HG02884 (cell line): Measurements from ENCODE around the gene LRRC75B.
"Not testable (repeated sequence)": the region's sequence is repeated elsewhere in the genome, so short reads cannot be mapped to it uniquely, and the experiment has no call there.

ENCODE experiments used
- ATAC-seq: cut with Tn5 transposase; IDR thresholded peaks from one replicate; pipeline ENCODE4 v1.9.1; 2021; ENCODE audit warnings: mild to moderate bottlenecking, moderate library complexity; ENCODE audit not compliant: unreplicated experiment

The LRRC75B gene

GRCh38 chr22:24602847-24603769 lies 10.2 kb upstream of the LRRC75B start, which contains the start of gene GGT1:
TSS of gene GGT1 (plus strand) at chr22:24603193. CDS start at chr22:24611082, 7,889 bp downstream.
- ATAC-seq = not testable (repeated sequence)

DNA sequence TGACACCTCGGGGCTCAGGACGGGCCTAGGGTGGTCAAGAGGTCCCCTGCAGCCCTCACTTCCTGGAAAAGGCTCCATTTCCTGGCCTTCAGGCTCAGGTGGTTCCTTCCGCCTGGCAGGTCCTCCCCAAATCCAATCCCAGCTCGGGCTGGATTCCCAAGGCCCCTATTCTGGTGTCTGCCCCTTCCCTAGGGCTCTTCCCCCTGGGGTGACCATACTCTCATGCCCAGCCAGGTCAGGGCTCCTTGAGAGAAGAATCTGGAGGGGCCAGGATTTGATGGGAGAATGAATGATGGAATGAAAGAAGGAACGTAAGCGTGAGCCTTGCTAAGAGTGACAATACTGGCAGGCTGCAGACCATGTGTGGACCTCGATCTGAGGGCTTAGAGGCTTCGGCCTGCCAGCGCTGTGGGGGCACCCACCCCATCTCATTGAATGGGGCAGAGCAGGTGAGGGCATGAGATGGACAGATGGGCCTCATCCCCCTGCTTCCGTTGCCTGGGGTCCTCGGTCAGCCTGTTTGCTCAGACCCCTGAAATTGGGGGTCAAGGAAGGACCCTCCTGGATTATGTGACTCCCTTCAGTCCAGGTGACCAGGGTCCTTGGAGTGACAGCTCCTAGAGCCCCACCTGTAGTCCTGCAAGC lies 9.4 kb upstream of the LRRC75B start:
- ATAC-seq = not testable (repeated sequence)

GRCh38 chr22:24601217-24602104 lies 8.6 kb upstream of the LRRC75B start:
- ATAC-seq = no peak

DNA sequence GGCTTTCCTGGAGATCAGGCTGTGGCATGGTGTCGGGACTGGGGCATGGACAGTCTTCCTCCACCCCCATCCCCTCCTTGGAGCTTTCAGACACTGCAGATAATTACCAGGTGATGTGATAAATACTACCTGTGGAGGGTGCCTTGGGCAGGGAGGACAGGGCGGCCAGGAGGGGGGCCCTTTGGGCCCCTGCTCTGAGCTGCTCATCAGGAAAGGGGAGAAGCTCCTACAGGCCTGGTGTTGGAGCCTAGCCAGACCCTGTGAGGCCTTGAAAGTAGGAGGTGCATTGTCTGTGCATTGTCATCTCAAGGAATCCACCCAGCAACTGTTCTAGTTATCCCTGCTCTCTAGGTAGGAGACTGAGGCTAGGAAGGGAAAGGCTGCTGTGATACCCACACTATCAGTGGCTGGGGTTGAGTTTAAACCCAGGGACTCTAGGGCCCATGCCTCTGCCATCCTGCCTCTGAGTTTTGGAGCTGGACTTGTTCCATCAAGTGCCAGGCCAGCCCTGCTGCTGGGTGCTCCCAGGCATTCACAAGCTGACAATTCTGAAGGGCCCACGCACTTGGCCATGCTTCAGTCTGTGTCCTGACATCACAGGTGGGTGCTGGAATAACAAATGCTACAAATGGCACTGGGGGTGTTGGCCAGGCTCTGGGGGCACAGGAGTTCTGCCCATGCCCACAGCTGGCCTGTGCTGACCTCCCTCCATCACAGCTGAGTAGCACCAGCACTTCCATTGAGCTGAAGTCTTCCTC lies 7.3 kb upstream of the LRRC75B start:
- not testable (repeated sequence) for ATAC-seq

DNA sequence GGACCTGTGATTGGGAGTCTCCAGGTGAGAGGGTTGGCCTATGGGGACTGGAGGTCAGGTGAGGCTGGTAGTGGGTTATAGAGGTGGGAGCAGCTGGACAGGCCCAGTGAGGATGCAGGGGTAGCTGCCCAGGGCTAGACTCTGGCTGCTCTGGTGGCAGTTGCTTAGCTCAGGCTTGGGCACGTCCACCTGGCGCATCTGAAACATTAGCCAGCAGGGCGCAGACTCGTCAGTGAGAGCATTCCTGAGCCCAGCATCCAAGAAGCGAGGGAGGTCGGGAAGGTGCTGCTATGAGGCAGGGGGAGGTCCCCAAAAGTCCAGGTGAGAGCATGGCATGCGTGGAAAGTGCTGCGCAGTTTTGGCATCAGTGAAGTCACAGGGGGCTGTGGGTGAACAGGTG lies 6.6 kb upstream of the LRRC75B start:
- ATAC-seq = no peak

GRCh38 chr22:24597076-24597475 lies 4.2 kb upstream of the LRRC75B start:
- not testable (repeated sequence) for ATAC-seq

- ATAC-seq = no peak
Measured at GRCh38 chr22:24595863-24596262, 3.0 kb upstream of the LRRC75B start.

DNA sequence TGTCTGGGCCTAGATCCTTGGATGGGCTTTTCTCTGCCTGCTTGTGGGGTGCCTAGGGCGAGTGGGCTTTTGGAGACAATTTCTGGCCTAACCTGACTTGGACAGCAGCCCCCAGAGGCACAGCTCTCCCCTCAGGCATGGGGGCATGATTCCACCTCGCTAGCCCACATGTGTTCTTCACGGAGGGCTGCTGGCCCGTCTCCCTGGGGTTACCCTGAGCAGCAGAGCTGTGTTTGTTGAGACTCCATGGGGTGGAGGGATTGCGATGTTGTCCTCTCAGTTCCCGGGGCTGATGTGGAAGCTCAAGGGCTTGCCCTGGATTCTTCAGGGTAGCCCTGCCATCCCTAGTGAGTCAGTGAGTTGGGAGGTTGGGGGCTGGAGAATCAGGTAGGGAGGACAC lies 2.4 kb upstream of the LRRC75B start:
- ATAC-seq = no peak

- no peak for ATAC-seq
Measured at GRCh38 chr22:24594569-24595120, 1.8 kb upstream of the LRRC75B start.

- no peak for ATAC-seq
Measured at GRCh38 chr22:24593836-24594568, 1.1 kb upstream of the LRRC75B start.

DNA sequence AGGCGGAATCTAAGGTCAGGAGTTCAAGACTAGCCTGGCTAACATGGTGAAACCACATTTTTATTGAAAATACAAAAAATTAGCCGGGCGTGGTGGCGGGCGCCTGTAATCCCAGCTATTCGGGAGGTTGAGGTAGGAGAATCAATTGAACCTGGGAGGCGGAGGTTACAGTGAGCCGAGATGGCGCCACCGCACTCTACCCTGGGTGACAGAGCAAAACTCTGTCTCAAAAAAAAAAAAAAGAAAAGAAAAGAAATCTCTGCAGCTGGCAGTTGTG lies 624 bp upstream of the LRRC75B start:
- not testable (repeated sequence) for ATAC-seq

GRCh38 chr22:24592058-24592850 lies 619 bp downstream of the LRRC75B start:
- ATAC-seq = no peak

DNA sequence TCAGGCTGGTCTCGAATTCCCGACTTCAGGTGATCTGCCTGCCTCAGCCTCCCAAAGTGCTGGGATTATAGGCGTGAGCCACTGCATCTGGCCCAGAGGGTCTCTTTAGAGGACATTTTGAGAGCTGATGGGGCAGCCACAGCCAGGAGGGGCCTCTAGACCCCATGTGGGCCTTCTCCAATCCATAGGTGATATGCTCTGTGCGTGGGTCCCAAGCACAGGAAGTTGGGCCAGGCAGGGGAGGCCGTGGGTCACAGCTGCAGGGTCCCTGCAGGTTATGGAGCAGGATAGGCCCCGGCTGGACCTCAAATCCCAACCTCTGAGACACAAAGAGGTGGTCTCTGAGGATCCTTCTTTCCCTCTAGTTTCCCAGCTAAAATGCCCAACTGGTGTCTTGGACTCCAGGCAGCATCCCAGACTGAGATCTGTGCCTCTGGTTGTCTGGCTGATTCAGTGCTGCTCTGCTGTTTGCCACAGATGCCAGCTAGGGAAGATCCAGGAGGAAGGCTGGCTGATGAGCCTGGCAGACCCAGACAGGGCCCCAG lies 1.5 kb downstream of the LRRC75B start:
- ATAC-seq = no peak

- ATAC-seq = no peak
Measured at GRCh38 chr22:24590596-24591173, 2.2 kb downstream of the LRRC75B start.

DNA sequence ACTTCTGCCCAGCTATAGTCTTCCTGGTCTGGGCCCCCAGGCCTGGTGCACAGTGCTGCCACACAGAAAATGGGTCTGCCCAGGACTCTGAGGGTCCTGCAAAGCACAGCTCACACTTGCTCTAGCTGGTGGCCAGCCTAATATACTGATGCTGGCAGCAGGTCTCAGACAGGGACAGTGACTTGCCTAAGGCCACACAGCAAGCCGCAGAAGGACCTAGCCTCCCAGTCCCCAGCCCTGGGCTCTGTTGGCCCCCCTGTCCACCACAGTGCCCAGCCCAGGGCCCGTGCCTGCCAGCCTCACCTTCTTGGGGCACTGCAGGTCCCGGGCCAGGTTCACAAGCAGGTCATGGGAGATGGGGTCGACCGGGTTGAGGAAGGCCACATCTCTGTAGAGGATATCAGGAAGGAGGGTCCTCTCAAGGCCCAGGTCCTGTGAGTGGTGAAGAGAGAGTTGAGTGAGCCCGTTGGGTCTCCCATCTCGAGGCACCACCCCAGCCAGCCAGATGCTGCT lies 3.3 kb downstream of the LRRC75B start:
- no peak for ATAC-seq

- no peak for ATAC-seq
Measured at GRCh38 chr22:24588757-24589481, 4.0 kb downstream of the LRRC75B start.

GRCh38 chr22:24588381-24588756 lies 4.5 kb downstream of the LRRC75B start:
- no peak for ATAC-seq
